Fibroblast of villous mesenchyme (primary cell): ENCODE results near the gene RSRC1. TPM values are rescaled to one million over a fixed set of nuclear protein-coding genes. Genes with fewer than 3 reads are reported as not detected.

Experiments used
- DNase-seq: peaks from one replicate; pipeline ENCODE4 v3.0.0-alpha.2; 2010; ENCODE audit warnings: low read depth
- H3K4me3 ChIP-seq: 2 replicates; pipeline ENCODE4 v1.5.1; 2011; ENCODE audit warnings: low read depth, mild to moderate bottlenecking, low read length
- total RNA-seq: library from RNA; depleted of rRNA; stranded (reverse); fragments of >200 nt; gene quantifications from 2 replicates; pipeline ENCODE4 v1.2.3, GENCODE V29; 2012
- TF ChIP-seq, protein P1 (sequence below): IDR thresholded peaks from 2 replicates; pipeline ENCODE4 v1.5.1; 2012; ENCODE audit warnings: low read depth, mild to moderate bottlenecking, low read length; ENCODE audit not compliant: insufficient read depth

Gene RSRC1
- total RNA-seq, 1 donor: 43.6 TPM

DNA sequence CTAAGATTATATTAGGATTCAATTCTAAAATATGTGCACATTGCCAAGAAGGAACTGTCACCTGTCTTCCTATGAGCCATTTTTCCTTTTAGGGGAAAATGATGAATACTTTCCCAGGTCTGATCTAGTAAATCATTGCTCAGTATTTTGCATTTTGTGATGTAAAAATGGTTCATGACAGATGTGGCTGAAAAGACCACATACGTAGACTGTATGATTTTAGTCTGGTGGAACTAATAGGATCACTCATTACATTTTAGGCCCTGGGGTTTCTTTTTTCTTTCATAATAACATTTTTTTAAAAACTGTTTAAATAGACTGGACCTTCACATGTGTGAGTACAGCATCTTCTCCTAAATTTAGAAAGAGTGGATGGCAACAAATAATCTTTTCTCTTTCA, 259.4 kb downstream of the RSRC1 start:
- DNase-seq: no peak
- TF ChIP-seq, protein P1, sequence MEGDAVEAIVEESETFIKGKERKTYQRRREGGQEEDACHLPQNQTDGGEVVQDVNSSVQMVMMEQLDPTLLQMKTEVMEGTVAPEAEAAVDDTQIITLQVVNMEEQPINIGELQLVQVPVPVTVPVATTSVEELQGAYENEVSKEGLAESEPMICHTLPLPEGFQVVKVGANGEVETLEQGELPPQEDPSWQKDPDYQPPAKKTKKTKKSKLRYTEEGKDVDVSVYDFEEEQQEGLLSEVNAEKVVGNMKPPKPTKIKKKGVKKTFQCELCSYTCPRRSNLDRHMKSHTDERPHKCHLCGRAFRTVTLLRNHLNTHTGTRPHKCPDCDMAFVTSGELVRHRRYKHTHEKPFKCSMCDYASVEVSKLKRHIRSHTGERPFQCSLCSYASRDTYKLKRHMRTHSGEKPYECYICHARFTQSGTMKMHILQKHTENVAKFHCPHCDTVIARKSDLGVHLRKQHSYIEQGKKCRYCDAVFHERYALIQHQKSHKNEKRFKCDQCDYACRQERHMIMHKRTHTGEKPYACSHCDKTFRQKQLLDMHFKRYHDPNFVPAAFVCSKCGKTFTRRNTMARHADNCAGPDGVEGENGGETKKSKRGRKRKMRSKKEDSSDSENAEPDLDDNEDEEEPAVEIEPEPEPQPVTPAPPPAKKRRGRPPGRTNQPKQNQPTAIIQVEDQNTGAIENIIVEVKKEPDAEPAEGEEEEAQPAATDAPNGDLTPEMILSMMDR: no peak
- no peak overlapping the region for H3K4me3 ChIP-seq

DNA sequence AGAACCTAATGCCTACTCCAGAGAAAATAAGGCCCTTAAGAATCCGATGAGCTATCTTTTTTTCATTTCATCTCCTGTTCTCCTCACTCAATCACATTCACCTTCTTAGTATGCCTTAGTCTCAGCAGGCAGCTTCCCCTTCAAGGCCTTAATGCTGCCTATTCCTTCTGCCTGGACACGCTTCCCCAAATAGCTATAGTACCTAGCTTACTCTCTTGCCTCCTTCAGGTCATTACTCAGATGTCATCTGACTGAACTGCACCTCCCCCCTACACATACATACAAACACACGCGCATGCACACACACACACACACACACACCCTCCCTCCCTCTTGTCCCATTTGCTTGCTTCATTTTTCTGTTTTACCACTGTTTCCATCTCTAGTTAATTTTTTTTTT, 269.6 kb downstream of the RSRC1 start:
- TF ChIP-seq, protein P1: no peak
- H3K4me3 ChIP-seq: no peak overlapping the region
- DNase-seq: no peak

DNA sequence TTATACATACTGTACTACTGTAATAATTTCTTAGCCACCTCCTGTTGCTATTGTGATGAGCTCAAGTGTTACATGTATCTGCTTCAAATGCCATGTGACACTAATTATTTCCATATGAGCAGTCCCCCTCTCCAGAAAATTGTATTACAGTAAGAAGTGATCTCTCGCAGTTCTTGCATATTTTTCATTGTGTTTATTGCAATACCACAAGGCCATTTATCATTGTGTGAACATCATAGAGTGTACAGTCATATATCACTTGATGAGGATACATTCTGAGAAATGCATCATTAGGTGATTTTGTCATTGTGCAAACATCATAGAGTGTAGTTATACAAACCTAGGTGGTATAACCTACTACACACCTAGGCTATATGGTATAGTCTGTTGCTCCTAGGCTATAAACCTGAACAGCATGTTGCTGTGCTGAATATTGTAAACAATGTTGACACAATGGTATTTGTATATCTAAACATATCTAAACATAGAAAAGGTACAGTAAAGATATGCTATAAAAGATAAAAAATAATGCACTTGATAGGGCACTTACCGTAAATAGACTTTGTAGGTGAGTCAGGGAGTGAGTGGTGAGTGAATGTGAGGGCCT, 271.5 kb downstream of the RSRC1 start:
- peak; percentile 9 for DNase-seq
- H3K4me3 ChIP-seq: no peak overlapping the region
- TF ChIP-seq, protein P1: no peak

DNA sequence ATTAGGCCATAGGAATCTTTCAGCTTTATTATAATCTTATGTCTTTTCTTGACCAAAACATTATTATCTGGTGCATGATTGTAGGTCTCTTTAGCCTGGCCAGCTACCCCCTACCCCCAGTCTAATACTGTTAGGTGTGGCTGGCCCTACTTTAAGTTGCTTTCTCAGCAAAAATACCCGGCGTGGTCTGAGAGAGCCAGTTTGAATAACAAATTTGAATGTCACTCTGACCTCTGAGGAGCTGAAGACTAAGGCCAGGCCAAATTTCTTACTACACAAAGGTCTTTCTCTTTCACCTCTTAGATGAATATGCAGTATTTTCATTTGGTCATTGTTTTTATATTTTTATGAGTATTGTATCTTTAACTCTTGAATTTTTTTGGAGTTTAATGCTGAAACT, 272.6 kb downstream of the RSRC1 start:
- TF ChIP-seq, protein P1: no peak
- DNase-seq: no peak
- H3K4me3 ChIP-seq: no peak overlapping the region

DNA sequence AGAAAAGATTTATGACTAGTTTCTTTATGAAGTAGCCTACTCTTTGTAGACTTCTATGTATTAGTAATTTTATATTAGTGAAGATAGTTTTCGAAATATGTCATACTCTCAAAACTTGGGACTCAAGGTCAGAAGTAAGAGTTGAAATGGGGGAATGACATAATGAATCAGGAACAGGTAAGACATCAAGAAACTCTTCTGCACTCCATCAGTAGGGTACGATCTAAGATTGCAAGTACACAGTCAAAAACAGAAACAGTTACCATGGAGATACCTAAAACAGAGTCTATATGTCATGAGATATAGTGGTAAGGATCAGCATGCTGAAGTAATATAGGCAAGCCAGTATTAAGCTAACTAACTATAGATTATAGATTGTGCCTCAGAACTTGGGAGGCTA, 274.1 kb downstream of the RSRC1 start:
- no peak for DNase-seq
- TF ChIP-seq, protein P1: no peak
- no peak overlapping the region for H3K4me3 ChIP-seq

DNA sequence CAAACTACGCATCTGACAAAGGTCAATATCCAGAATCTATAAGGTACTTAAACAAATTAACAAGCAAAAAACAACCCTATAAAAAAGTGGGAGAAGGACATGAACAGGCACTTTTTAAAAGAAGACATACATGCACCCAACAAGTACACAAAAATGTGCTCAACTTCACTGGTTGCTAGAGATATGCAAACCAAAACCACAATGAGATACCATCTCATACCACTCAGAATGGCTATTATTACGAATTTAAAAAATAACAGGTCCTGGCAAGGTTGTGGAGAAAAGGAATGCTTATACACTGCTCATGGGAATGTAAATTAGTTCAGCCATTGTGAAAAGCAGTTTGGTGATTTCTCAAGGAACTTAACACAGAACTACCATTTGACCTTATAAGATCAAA, 285.5 kb downstream of the RSRC1 start:
- no peak for DNase-seq
- TF ChIP-seq, protein P1: no peak
- H3K4me3 ChIP-seq: no peak overlapping the region

DNA sequence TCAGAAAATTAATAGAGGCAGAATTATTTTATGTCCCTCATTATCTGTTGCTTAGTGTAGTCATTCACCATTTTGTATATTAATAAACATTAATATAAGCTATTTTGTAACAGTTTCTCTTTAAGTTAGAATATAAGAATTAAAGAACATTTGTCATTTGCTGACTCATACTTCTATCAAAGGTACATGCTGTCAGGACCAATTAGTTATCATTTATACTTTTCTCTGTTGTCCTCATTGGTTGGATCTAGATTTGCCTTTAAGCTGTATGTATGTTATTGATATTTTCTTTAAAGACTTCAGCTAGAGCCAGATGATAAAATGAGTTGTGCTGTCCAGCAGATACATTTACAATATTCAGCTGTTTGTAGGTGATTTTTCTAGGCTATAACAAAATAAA, 292.7 kb downstream of the RSRC1 start:
- no peak for DNase-seq
- TF ChIP-seq, protein P1: no peak
- H3K4me3 ChIP-seq: no peak overlapping the region
